HepG2 (cell line): Measurements from ENCODE around the gene ATP11A. TPM values are rescaled to one million over a fixed set of nuclear protein-coding genes. Genes with fewer than 3 reads are reported as not detected.

ENCODE experiments used
- ATAC-seq: fragments of 200-7000 bp; cut with Tn5 transposase; 3 replicates; pipeline ENCODE4 v1.9.1; 2020; ENCODE audit warnings: mild to moderate bottlenecking, moderate library complexity
- BruUV-seq: library from RNA; stranded (reverse); fragments of 400-500 nt; replicated peaks from 2 replicates; lab custom pipeline; 2021; lab: Mats Ljungman, UMichigan
- CTCF ChIA-PET: fragments of 300-600 bp; formaldehyde crosslinking; extraction: SDS; loops from one replicate; lab custom pipeline; 2021; ENCODE audit warnings: low total read pairs, inconsistent platforms, low intra/inter-chr PET ratio; lab: Yijun Ruan, JAX
- POLR2A ChIA-PET: fragments of 350-600 bp; sonication (Branson Sonifier 250); formaldehyde crosslinking; loops from one replicate; lab custom pipeline; 2020; ENCODE audit warnings: antibody characterized with exemption, inconsistent platforms; lab: Yijun Ruan, JAX
- DNase-seq: peaks from one replicate; pipeline ENCODE4 v3.0.0-alpha.2; 2015; ENCODE audit warnings: low spot score
- FAIRE-seq: peaks from 3 replicates; lab custom pipeline; 2011; peaks lifted over from hg19 to GRCh38; lab: Jason Lieb, UNC
- H2AFZ ChIP-seq: one replicate; pipeline ENCODE4 v1.6.1; 2011; ENCODE audit warnings: low read length, inconsistent platforms
- H3K27ac ChIP-seq: fragments of 300-600 bp; 3 replicates; pipeline ENCODE4 v1.8.0; 2011; ENCODE audit warnings: mixed run types, mild to moderate bottlenecking, mixed read lengths, low read length, inconsistent platforms; ENCODE audit not compliant: insufficient read depth; ENCODE audit errors: extremely low read length
- H3K27me3 ChIP-seq, 2 experiments: fragments of 200-600 bp in 1 of 2; 2 replicates in 1 of 2; 3 replicates in 1 of 2; pipeline versions ENCODE4 v1.6.0 to v1.8.0; 2011; ENCODE audit warnings: low read length in 2 of 2, mild to moderate bottlenecking in 2 of 2, moderate library complexity in 2 of 2, inconsistent platforms in 1 of 2; ENCODE audit not compliant: insufficient read depth in 2 of 2, control insufficient read depth in 1 of 2
- H3K36me3 ChIP-seq, 2 experiments: fragments of 200-600 bp in 1 of 2; replicated peaks in 1 of 2; 2 replicates in 1 of 2; 3 replicates in 1 of 2; pipeline versions ENCODE4 v1.5.1 to v1.8.0; 2011; ENCODE audit warnings: low read length in 2 of 2, inconsistent platforms in 1 of 2; ENCODE audit not compliant: insufficient read depth in 2 of 2, control insufficient read depth in 1 of 2
- H3K4me1 ChIP-seq: 2 replicates; pipeline ENCODE4 v1.5.1; 2012; ENCODE audit warnings: low read length, inconsistent platforms; ENCODE audit not compliant: insufficient read depth
- H3K4me2 ChIP-seq: 2 replicates; pipeline ENCODE4 v1.6.0; 2011; ENCODE audit warnings: low read depth, low read length, inconsistent platforms
- H3K4me3 ChIP-seq, 3 experiments: fragments of 200-600 bp in 1 of 3; sonication (generic), shearing (Covaris generic) in 1 of 3; replicated peaks in 1 of 3; 2 replicates each; pipeline ENCODE4 v1.5.1; 2011 to 2016; ENCODE audit warnings: low read length in 3 of 3, inconsistent platforms in 2 of 3, low read depth in 2 of 3, mild to moderate bottlenecking in 2 of 3, control low read depth in 1 of 3, mixed read lengths in 1 of 3; ENCODE audit not compliant: insufficient read depth in 1 of 3
- H3K79me2 ChIP-seq: one replicate; pipeline ENCODE4 v1.6.1; 2011; ENCODE audit warnings: low read length, inconsistent platforms; ENCODE audit not compliant: insufficient read depth
- H3K9ac ChIP-seq: 2 replicates; pipeline ENCODE4 v1.6.0; 2011; ENCODE audit warnings: mild to moderate bottlenecking, low read depth, low read length, inconsistent platforms; ENCODE audit not compliant: insufficient read depth
- H3K9me3 ChIP-seq: 2 replicates; pipeline ENCODE4 v1.5.1; 2012; ENCODE audit warnings: mild to moderate bottlenecking, low read length
- H4K20me1 ChIP-seq: 2 replicates; pipeline ENCODE4 v1.6.0; 2011; ENCODE audit warnings: inconsistent platforms, mild to moderate bottlenecking, low read length, moderate library complexity; ENCODE audit not compliant: insufficient read depth
- AHR ChIP-seq: IDR thresholded peaks from 2 replicates; pipeline ENCODE4 v1.6.1; 2018; ENCODE audit warnings: missing genetic modification reagents, missing compliant biosample characterization
- GPN1 ChIP-seq: sonication (generic); formaldehyde crosslinking; IDR thresholded peaks from 2 replicates; pipeline ENCODE4 v1.5.1; 2020; ENCODE audit warnings: missing genetic modification reagents, borderline replicate concordance
- TCF12 ChIP-seq, 2 experiments: fragments of 450-650 bp in 1 of 2; sonication (generic) in 1 of 2; formaldehyde crosslinking in 1 of 2; IDR thresholded peaks; 2 replicates each; pipeline versions ENCODE4 v1.6.1 to v1.8.0; 2017 to 2022; ENCODE audit warnings: antibody characterized with exemption in 1 of 2, mild to moderate bottlenecking in 1 of 2, missing genetic modification reagents in 1 of 2, moderate library complexity in 1 of 2
- TRIM24 ChIP-seq: sonication (generic); formaldehyde crosslinking; IDR thresholded peaks from 2 replicates; pipeline ENCODE4 v1.8.0; 2022; ENCODE audit warnings: mild to moderate bottlenecking, missing genetic modification reagents
- WGBS: methylation state at CpG from one replicate; pipeline ENCODE4 v1.1.6; 2017; ENCODE audit warnings: low lambda C conversion rate; 5-methylcytosine and 5-hydroxymethylcytosine counted together
- in situ Hi-C: cut with HindIII; loops from 2 replicates; pipeline ENCODE4 v1.10.0; 2017; ENCODE audit warnings: low pct_unique_long_range_greater_than_20kb; ENCODE audit not compliant: extremely low pct_ligation_motif_present
- intact Hi-C: fragments of 100-400 bp; cut with micrococcal nuclease; formaldehyde crosslinking; loops from one replicate; pipeline ENCODE4 v1.10.0; 2022; ENCODE audit not compliant: unreplicated experiment
- polyA plus RNA-seq, 8 experiments: library from polyadenylated mRNA; depleted of rRNA in 3 of 8; stranded (reverse) in 7 of 8; unstranded in 1 of 8; fragments of >200 nt; fragmentation: Illumina TruSeq in 4 of 8; extraction: Trizol in 4 of 8; gene quantifications; 2 replicates each; pipeline versions ENCODE4 v1.2.1 to v1.2.3, GENCODE V29; 2011 to 2016; ENCODE audit warnings: low read depth in 4 of 8, missing spikeins in 1 of 8, mixed read lengths in 1 of 8; ENCODE audit not compliant: insufficient read depth in 1 of 8
- total RNA-seq, 5 experiments: library from RNA; depleted of rRNA; stranded (reverse); fragments of >200 nt; fragmentation: Illumina TruSeq; extraction: Trizol; gene quantifications; 2 replicates each; pipeline ENCODE4 v1.2.3, GENCODE V29; 2016; ENCODE audit warnings: low read depth in 1 of 5
- TF ChIP-seq, protein P1 (sequence below): sonication (generic); formaldehyde crosslinking; IDR thresholded peaks from 2 replicates; pipeline ENCODE4 v1.5.0; 2020; ENCODE audit warnings: missing genetic modification reagents, mild to moderate bottlenecking, borderline replicate concordance
- TF ChIP-seq, protein P2 (sequence below): sonication (generic); formaldehyde crosslinking; IDR thresholded peaks from 2 replicates; pipeline ENCODE4 v1.4.0; 2020; ENCODE audit warnings: missing genetic modification reagents
- TF ChIP-seq, protein P3 (sequence below): sonication (generic); formaldehyde crosslinking; IDR thresholded peaks from 2 replicates; pipeline ENCODE4 v1.8.1; 2023; ENCODE audit warnings: mild to moderate bottlenecking, moderate library complexity, missing genetic modification reagents
- TF ChIP-seq, protein P4 (sequence below): sonication (generic); formaldehyde crosslinking; IDR thresholded peaks from 2 replicates; pipeline ENCODE4 v1.5.0; 2020; ENCODE audit warnings: mild to moderate bottlenecking, missing genetic modification reagents

ATP11A gene
- total and polyA plus RNA-seq, 2 of the 13 experiments (the other 11 are each of a cell fraction or from before 2014, with no cell fraction given): 18.4 to 20.1 TPM

DNA sequence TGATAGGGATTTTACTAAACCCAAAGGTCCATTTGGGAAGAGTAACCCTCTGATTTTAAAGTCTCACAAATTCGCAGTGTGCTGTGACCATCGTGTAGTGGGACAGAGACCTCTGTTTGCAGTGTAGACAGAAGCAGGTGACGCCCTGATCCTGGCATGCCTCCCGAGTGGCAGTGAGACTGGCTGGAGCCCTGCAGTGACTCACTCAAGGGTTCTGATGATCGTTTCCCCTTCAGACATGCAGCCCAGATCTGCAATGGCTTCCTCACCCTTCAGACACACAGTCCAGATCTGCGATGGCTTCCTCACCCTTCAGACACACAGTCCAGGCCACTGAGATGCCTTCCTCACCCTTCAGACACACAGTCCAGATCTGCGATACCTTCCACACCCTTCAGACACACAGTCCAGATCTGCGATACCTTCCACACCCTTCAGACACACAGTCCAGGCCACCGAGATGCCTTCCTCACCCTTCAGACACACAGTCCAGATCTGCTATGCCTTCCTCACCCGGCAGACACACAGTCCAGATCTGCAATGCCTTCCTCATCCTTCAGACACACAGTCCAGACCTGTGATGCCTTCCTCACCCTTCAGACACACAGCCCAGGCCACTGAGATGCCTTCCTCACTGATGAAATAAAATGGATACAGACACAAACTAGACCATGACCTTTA lies 125.2 kb downstream of the ATP11A start:
- no peaks in the 10 kb centered on the region for H4K20me1 ChIP-seq
- peaks cover 37 to 76% of the 10 kb centered on the region in 2 experiments for H3K36me3 ChIP-seq
- intact Hi-C loops (no loop called here), in situ Hi-C loops (no loop called here)
- H2AFZ ChIP-seq: no peak overlapping the region
- H3K79me2 ChIP-seq: no peaks in the 10 kb centered on the region
- DNase-seq (no peak), ATAC-seq (no peak), FAIRE-seq (no peak)
- over 99% methylated on average over 8 of the region's 10 CpGs for WGBS
- no peaks in the 10 kb centered on the region for H3K9me3 ChIP-seq
- no peak for TF ChIP-seq AHR (CRISPR knock-in tag)
- no peak for TF ChIP-seq GPN1 (CRISPR knock-in tag)
- TF ChIP-seq, protein P1, sequence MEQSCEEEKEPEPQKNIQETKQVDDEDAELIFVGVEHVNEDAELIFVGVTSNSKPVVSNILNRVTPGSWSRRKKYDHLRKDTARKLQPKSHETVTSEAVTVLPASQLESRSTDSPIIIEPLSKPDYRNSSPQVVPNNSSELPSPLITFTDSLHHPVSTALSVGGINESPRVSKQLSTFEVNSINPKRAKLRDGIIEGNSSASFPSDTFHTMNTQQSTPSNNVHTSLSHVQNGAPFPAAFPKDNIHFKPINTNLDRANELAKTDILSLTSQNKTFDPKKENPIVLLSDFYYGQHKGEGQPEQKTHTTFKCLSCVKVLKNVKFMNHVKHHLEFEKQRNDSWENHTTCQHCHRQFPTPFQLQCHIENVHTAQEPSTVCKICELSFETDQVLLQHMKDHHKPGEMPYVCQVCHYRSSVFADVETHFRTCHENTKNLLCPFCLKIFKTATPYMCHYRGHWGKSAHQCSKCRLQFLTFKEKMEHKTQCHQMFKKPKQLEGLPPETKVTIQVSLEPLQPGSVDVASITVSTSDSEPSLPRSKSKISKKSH: no peak
- TF ChIP-seq, protein P2, sequence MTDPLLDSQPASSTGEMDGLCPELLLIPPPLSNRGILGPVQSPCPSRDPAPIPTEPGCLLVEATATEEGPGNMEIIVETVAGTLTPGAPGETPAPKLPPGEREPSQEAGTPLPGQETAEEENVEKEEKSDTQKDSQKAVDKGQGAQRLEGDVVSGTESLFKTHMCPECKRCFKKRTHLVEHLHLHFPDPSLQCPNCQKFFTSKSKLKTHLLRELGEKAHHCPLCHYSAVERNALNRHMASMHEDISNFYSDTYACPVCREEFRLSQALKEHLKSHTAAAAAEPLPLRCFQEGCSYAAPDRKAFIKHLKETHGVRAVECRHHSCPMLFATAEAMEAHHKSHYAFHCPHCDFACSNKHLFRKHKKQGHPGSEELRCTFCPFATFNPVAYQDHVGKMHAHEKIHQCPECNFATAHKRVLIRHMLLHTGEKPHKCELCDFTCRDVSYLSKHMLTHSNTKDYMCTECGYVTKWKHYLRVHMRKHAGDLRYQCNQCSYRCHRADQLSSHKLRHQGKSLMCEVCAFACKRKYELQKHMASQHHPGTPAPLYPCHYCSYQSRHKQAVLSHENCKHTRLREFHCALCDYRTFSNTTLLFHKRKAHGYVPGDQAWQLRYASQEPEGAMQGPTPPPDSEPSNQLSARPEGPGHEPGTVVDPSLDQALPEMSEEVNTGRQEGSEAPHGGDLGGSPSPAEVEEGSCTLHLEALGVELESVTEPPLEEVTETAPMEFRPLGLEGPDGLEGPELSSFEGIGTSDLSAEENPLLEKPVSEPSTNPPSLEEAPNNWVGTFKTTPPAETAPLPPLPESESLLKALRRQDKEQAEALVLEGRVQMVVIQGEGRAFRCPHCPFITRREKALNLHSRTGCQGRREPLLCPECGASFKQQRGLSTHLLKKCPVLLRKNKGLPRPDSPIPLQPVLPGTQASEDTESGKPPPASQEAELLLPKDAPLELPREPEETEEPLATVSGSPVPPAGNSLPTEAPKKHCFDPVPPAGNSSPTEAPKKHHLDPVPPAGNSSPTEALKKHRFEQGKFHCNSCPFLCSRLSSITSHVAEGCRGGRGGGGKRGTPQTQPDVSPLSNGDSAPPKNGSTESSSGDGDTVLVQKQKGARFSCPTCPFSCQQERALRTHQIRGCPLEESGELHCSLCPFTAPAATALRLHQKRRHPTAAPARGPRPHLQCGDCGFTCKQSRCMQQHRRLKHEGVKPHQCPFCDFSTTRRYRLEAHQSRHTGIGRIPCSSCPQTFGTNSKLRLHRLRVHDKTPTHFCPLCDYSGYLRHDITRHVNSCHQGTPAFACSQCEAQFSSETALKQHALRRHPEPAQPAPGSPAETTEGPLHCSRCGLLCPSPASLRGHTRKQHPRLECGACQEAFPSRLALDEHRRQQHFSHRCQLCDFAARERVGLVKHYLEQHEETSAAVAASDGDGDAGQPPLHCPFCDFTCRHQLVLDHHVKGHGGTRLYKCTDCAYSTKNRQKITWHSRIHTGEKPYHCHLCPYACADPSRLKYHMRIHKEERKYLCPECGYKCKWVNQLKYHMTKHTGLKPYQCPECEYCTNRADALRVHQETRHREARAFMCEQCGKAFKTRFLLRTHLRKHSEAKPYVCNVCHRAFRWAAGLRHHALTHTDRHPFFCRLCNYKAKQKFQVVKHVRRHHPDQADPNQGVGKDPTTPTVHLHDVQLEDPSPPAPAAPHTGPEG: no peak
- TF ChIP-seq, protein P3, sequence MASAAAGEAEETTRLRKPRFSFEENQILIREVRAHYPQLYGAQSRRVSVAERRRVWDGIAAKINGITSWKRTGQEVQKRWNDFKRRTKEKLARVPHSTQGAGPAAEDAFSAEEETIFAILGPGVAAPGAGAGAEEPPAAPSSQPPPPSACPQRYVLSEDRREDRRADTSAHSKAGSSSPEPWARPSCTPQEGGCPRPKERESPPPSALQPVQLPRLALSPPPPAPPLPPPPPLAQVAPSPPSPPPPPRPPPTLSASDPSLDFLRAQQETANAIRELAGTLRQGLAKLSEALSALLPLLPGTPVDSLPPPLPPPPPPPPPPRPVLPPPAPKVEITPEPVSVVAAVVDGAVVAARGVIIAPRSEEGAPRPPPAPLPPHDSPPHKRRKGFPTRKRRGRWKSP (CRISPR knock-in tag): no peak
- no peak for TF ChIP-seq TRIM24 (CRISPR knock-in tag)
- TF ChIP-seq, protein P4, sequence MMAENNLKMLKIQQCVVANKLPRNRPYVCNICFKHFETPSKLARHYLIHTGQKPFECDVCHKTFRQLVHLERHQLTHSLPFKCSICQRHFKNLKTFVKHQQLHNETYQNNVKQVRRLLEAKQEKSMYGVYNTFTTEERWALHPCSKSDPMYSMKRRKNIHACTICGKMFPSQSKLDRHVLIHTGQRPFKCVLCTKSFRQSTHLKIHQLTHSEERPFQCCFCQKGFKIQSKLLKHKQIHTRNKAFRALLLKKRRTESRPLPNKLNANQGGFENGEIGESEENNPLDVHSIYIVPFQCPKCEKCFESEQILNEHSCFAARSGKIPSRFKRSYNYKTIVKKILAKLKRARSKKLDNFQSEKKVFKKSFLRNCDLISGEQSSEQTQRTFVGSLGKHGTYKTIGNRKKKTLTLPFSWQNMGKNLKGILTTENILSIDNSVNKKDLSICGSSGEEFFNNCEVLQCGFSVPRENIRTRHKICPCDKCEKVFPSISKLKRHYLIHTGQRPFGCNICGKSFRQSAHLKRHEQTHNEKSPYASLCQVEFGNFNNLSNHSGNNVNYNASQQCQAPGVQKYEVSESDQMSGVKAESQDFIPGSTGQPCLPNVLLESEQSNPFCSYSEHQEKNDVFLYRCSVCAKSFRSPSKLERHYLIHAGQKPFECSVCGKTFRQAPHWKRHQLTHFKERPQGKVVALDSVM (CRISPR knock-in tag): no peak
- TF ChIP-seq TCF12 (IDR thresholded peaks at IDR 0.05): no peak
- no peak for TF ChIP-seq TCF12 (CRISPR knock-in tag; IDR thresholded peaks at IDR 0.05)
- H3K4me3 ChIP-seq: no peak overlapping the region
- H3K4me2 ChIP-seq: no peak overlapping the region
- H3K4me1 ChIP-seq: no peaks in the 10 kb centered on the region
- H3K27me3 ChIP-seq: no peaks in the 10 kb centered on the region
- CTCF ChIA-PET: no interaction called here
- H3K27ac ChIP-seq: no peak overlapping the region
- no TSS peak for BruUV-seq
- POLR2A ChIA-PET: no interaction called here
- H3K9ac ChIP-seq: no peak overlapping the region
